Activated CD8-positive, alpha-beta T cell treated with anti-CD3 and anti-CD28 coated beads for 36 hours (primary cell): Measurements from ENCODE around the gene COX8C. TPM values are rescaled to one million over a fixed set of nuclear protein-coding genes. Genes with fewer than 3 reads are reported as not detected.

Source experiments
- ATAC-seq: fragments of 200-7000 bp; cut with Tn5 transposase; one replicate; pipeline ENCODE4 v1.10.0; 2021; ENCODE audit warnings: mild to moderate bottlenecking, moderate library complexity
- CTCF ChIA-PET: fragments of 350-600 bp; sonication (Branson Sonifier 250); formaldehyde crosslinking; loops from one replicate; lab custom pipeline; 2021; ENCODE audit warnings: antibody characterized with exemption; lab: Charles Lee
- POLR2A ChIA-PET: fragments of 350-600 bp; sonication (Branson Sonifier 250); formaldehyde crosslinking; loops from one replicate; lab custom pipeline; 2021; ENCODE audit warnings: antibody characterized with exemption; lab: Charles Lee
- DNase-seq: peaks from one replicate; pipeline ENCODE4 v3.0.0-alpha.2; 2020
- H3K27ac Mint-ChIP-seq: one replicate; pipeline ENCODE4 v1.8.0; 2021; ENCODE audit warnings: mild to moderate bottlenecking, mixed read lengths
- H3K27me3 Mint-ChIP-seq: one replicate; pipeline ENCODE4 v1.8.0; 2021; ENCODE audit warnings: mixed read lengths
- H3K36me3 Mint-ChIP-seq: one replicate; pipeline ENCODE4 v1.8.0; 2021; ENCODE audit warnings: low read depth, mixed read lengths
- H3K4me1 Mint-ChIP-seq: one replicate; pipeline ENCODE4 v1.8.0; 2021; ENCODE audit warnings: low read depth, mixed read lengths
- H3K4me3 Mint-ChIP-seq: one replicate; pipeline ENCODE4 v1.8.0; 2021; ENCODE audit warnings: mild to moderate bottlenecking, moderate library complexity, mixed read lengths
- H3K9me3 Mint-ChIP-seq: one replicate; pipeline ENCODE4 v1.8.0; 2021; ENCODE audit warnings: mixed read lengths
- CTCF ChIP-seq: fragments of 200-600 bp; IDR thresholded peaks from one replicate; pipeline ENCODE4 v1.8.0; 2022; ENCODE audit warnings: antibody characterized with exemption, mild to moderate bottlenecking
- intact Hi-C: fragments of 100-400 bp; cut with micrococcal nuclease; formaldehyde crosslinking; loops from one replicate; pipeline ENCODE4 v1.10.0; 2022
- total RNA-seq, 2 experiments: library from RNA; stranded (reverse); gene quantifications; one replicate each; pipeline ENCODE4 v1.2.3, GENCODE V29; 2021

COX8C gene
- total RNA-seq, 2 experiments from 2014 or later: not detected

GRCh38 chr14:93333631-93334103 lies 13.3 kb upstream of the COX8C start:
- no peak for DNase-seq
- Mint-ChIP-seq H3K4me1 (peaks cover 50% of the 10 kb centered on the region), H3K27me3 (no peaks in the 10 kb centered on the region), H3K9me3 (no peaks in the 10 kb centered on the region), H3K27ac (peak overlapping the region; percentile 95), H3K4me3 (peak overlapping the region; percentile 88), H3K36me3 (no peaks in the 10 kb centered on the region)
- ATAC-seq: no peak
- ChIA-PET CTCF (interaction anchor here (1.5 kb wide), 1 partner anchor 288 kb away, joined by 4 read pairs; no protein-coding TSS in a partner anchor), POLR2A (interaction anchor here (0.8 kb wide), 1 partner anchor 10 kb away, joined by 3 read pairs; no protein-coding TSS in a partner anchor)
- intact Hi-C loops: loop anchor here (5.0 kb wide), 1 partner anchor 126 kb away; the partner anchor contains the start of genes GON7 and UBR7
- TF ChIP-seq CTCF: no peak

GRCh38 chr14:93337143-93337753 lies 9.7 kb upstream of the COX8C start:
- CTCF ChIA-PET: interaction anchor here (0.6 to 1.3 kb wide), 3 partner anchors 71 to 191 kb away, joined by 3 to 4 read pairs (median 4); partner anchors contain the start of genes GON7 and UBR7

GRCh38 chr14:93337884-93338283 lies 9.1 kb upstream of the COX8C start:
- no peak for TF ChIP-seq CTCF
- Mint-ChIP-seq H3K4me3 (no peak overlapping the region), H3K36me3 (no peaks in the 10 kb centered on the region), H3K4me1 (peaks cover 20% of the 10 kb centered on the region), H3K9me3 (no peaks in the 10 kb centered on the region), H3K27me3 (peaks cover under 1% of the 10 kb centered on the region), H3K27ac (no peak overlapping the region)
- no peak for ATAC-seq
- ChIA-PET POLR2A (interaction anchor here (1.0 to 1.3 kb wide), 2 partner anchors 16 to 130 kb away, joined by 5 to 6 read pairs; partner anchors contain the start of genes GON7 and UBR7), CTCF (interaction anchor here (0.6 to 1.3 kb wide), 2 partner anchors 72 to 131 kb away, joined by 3 to 4 read pairs; partner anchors contain the start of genes GON7 and UBR7)
- no peak for DNase-seq
- intact Hi-C loops: no loop called here

More at GRCh38 chr14:93337143-93337753, 9.7 kb upstream of the COX8C start:
- POLR2A ChIA-PET: interaction anchor here (1.0 kb wide), 1 partner anchor 130 kb away, joined by 6 read pairs; the partner anchor contains the start of genes GON7 and UBR7
- peak; percentile 65 for DNase-seq
- no peaks in the 10 kb centered on the region for H3K27me3 Mint-ChIP-seq
- intact Hi-C loops: no loop called here
- H3K36me3 Mint-ChIP-seq: no peaks in the 10 kb centered on the region
- H3K9me3 Mint-ChIP-seq: no peaks in the 10 kb centered on the region
- peak; percentile 35 for TF ChIP-seq CTCF
- ATAC-seq: peak; percentile 17
- H3K4me3 Mint-ChIP-seq: no peak overlapping the region
- H3K4me1 Mint-ChIP-seq: peaks cover 20% of the 10 kb centered on the region
- H3K27ac Mint-ChIP-seq: no peak overlapping the region

- Mint-ChIP-seq H3K9me3 (peaks cover 2% of the 10 kb centered on the region), H3K27me3 (peaks cover 3% of the 10 kb centered on the region), H3K4me1 (no peaks in the 10 kb centered on the region), H3K4me3 (no peak overlapping the region), H3K27ac (no peak overlapping the region), H3K36me3 (no peaks in the 10 kb centered on the region)
- POLR2A ChIA-PET: interaction anchor here (1.0 kb wide), 1 partner anchor 9 kb away, joined by 3 read pairs; no protein-coding TSS in a partner anchor
- ATAC-seq (no peak), DNase-seq (no peak)
- CTCF ChIA-PET: no interaction called here
- intact Hi-C loops: no loop called here
- no peak for TF ChIP-seq CTCF
Measured at GRCh38 chr14:93343266-93343665, 3.7 kb upstream of the COX8C start.

- no peak overlapping the region for H3K27ac Mint-ChIP-seq
- ATAC-seq (no peak), DNase-seq (no peak)
- H3K4me3 Mint-ChIP-seq: no peak overlapping the region
- H3K9me3 Mint-ChIP-seq: peaks cover 2% of the 10 kb centered on the region
- TF ChIP-seq CTCF: no peak
- POLR2A ChIA-PET: interaction anchor here (1.0 kb wide), 1 partner anchor 10 kb away, joined by 3 read pairs; no protein-coding TSS in a partner anchor
- CTCF ChIA-PET: no interaction called here
- H3K36me3 Mint-ChIP-seq: no peaks in the 10 kb centered on the region
- intact Hi-C loops: no loop called here
- H3K27me3 Mint-ChIP-seq: peaks cover 3% of the 10 kb centered on the region
- H3K4me1 Mint-ChIP-seq: no peaks in the 10 kb centered on the region
Measured at GRCh38 chr14:93343797-93344196, 3.2 kb upstream of the COX8C start.
